ENCODE data around the gene ELANE.

Gene ELANE

GRCh38 chr19:811506-812048 lies 40.5 kb upstream of the ELANE start:
- TF ChIP-seq, protein P1, sequence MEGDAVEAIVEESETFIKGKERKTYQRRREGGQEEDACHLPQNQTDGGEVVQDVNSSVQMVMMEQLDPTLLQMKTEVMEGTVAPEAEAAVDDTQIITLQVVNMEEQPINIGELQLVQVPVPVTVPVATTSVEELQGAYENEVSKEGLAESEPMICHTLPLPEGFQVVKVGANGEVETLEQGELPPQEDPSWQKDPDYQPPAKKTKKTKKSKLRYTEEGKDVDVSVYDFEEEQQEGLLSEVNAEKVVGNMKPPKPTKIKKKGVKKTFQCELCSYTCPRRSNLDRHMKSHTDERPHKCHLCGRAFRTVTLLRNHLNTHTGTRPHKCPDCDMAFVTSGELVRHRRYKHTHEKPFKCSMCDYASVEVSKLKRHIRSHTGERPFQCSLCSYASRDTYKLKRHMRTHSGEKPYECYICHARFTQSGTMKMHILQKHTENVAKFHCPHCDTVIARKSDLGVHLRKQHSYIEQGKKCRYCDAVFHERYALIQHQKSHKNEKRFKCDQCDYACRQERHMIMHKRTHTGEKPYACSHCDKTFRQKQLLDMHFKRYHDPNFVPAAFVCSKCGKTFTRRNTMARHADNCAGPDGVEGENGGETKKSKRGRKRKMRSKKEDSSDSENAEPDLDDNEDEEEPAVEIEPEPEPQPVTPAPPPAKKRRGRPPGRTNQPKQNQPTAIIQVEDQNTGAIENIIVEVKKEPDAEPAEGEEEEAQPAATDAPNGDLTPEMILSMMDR (IDR thresholded peaks at IDR 0.05; ENCODE audit: low read depth, low read length, missing control alignments): no peak
- H3K4me3 ChIP-seq (replicated peaks; ENCODE audit: low read depth, low read length): no peak overlapping the region
- no peak for DNase-seq (ENCODE audit: extremely low read depth, low read depth)

DNA sequence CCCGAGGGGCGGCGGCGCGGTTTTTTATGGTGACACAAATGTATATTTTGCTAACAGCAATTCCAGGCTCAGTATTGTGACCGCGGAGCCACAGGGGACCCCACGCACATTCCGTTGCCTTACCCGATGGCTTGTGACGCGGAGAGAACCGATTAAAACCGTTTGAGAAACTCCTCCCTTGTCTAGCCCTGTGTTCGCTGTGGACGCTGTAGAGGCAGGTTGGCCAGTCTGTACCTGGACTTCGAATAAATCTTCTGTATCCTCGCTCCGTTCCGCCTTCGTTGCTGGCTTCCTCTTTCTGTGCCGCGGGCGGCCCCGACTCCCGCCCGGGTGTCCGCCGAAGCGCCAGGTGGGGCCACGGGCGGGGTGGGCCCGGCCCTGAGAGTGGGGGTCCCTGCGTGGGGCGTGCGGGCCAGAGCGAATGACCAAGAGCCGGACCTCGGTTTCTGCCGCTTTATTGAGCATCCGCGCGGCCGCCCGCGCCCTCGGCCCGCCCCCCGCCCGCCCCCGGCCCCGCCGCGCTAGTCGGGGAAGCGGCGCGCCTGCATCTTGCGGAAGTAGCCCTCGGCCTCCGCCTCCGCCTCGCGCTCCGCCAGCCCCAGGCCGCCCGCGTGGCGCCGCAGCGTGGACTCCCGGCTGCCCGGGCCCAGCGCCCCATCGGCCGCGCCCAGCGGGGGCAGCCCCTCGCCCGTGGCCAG lies 39.9 kb upstream of the ELANE start:
- no peak for DNase-seq (ENCODE audit: extremely low read depth, low read depth)
- H3K4me3 ChIP-seq (replicated peaks; ENCODE audit: low read depth, low read length): no peak overlapping the region
- TF ChIP-seq, protein P1 (IDR thresholded peaks at IDR 0.05; ENCODE audit: low read depth, low read length, missing control alignments): no peak

GRCh38 chr19:812747-813218 lies 39.3 kb upstream of the ELANE start:
- TF ChIP-seq, protein P1 (IDR thresholded peaks at IDR 0.05; ENCODE audit: low read depth, low read length, missing control alignments): no peak

GRCh38 chr19:813219-814151 lies 38.6 kb upstream of the ELANE start:
- H3K4me3 ChIP-seq (replicated peaks; ENCODE audit: low read depth, low read length): no peak overlapping the region
- no peak for DNase-seq (ENCODE audit: extremely low read depth, low read depth)
- TF ChIP-seq, protein P1 (IDR thresholded peaks at IDR 0.05; ENCODE audit: low read depth, low read length, missing control alignments): no peak

More at GRCh38 chr19:812747-813218, 39.3 kb upstream of the ELANE start:
- H3K4me3 ChIP-seq (replicated peaks; ENCODE audit: low read depth, low read length): no peak overlapping the region
- no peak for DNase-seq (ENCODE audit: extremely low read depth, low read depth)

DNA sequence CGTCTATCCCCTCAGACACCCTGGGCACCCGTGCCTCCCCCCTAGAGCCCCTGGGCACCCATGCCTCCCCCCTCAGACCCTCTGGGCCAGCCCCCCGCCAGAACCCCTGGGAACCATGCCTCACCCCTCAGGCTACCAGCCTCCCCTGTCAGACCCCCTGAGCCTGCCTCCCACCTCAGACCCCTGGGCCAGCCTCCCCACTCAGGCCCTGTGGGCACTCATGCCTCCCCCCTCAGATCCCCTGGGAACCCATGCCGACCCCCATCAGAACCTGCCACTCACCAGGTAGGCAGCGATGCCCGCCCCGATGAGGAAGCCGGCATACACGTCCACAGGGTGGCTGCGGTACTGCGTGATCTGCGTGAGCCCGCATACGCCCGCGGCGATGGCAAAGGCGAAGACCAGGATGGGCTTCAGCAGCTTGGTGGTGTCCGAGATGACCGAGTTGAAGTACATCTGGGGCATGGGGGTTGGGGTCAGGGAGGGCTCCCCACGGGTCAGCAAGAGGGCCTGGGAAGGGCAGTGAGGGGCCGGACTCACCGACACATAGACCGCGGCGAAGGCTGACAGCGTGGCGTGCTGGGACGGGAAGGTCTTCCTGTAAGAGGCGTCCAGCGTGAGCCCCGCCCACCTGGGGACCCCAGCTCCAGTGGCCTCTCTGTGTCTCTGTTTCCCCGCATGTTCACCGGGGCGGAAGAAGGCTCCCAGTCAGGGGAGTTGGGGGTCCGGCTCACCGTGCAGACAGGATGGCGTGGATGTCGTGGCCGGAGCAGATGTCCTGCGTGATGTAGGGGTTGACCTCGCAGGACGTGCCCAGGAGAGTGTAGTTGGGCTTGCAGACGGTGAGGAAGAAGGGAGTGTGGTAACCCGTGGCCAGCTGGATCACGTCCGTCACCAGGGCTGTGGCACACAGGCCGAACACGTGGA lies 37.7 kb upstream of the ELANE start:
- no peak overlapping the region for H3K4me3 ChIP-seq (replicated peaks; ENCODE audit: low read depth, low read length)
- TF ChIP-seq, protein P1 (IDR thresholded peaks at IDR 0.05; ENCODE audit: low read depth, low read length, missing control alignments): no peak
- DNase-seq (ENCODE audit: extremely low read depth, low read depth): no peak
